ENCODE results near the gene DIPK1A. TPM values are rescaled to one million over a fixed set of nuclear protein-coding genes. Genes with fewer than 3 reads are reported as not detected.

Gene DIPK1A
- total RNA-seq, 1 experiment from 2014 or later: 3.8 TPM

GRCh38 chr1:92870591-92870990 lies 90.7 kb downstream of the DIPK1A start:
- no peaks in the 10 kb centered on the region for H3K27me3 Mint-ChIP-seq (ENCODE audit: low read depth)
- H3K18ac ChIP-seq (ENCODE audit: insufficient read length, low read depth, low read length): no peak overlapping the region
- H2BK12ac ChIP-seq (ENCODE audit: insufficient read length, low read depth, low read length): no peak overlapping the region
- H4K91ac ChIP-seq (ENCODE audit: insufficient read length, low read depth, low read length): no peak overlapping the region
- H3K56ac ChIP-seq (ENCODE audit: insufficient read length, low read depth, low read length): no peak overlapping the region
- peaks cover 8 to 9% of the 10 kb centered on the region in 2 experiments for H3K9me3 Mint-ChIP-seq
- H2BK20ac ChIP-seq (ENCODE audit: low read depth, low read length, poor library complexity, severe bottlenecking): no peak overlapping the region
- H3K4me1 ChIP-seq (ENCODE audit: insufficient read depth, low read length): no peaks in the 10 kb centered on the region
- no peak overlapping the region for H3K4me3 Mint-ChIP-seq
- H3K36me3 Mint-ChIP-seq (ENCODE audit: insufficient read depth in 1 of 3, low read depth in 3 of 3): peaks cover 3 to 6% (median 3%) of the 10 kb centered on the region in 3 experiments; a peak in 6 of 7 replicates
- H2AFZ ChIP-seq (ENCODE audit: low read length): no peak overlapping the region
- H3T11ph ChIP-seq (ENCODE audit: low read length): no peak overlapping the region
- H3K23me2 ChIP-seq (ENCODE audit: insufficient read length, low read depth, low read length, poor library complexity, severe bottlenecking): no peaks in the 10 kb centered on the region
- WGBS (ENCODE audit: extremely low coverage, insufficient read length, low lambda C conversion rate): no CpG with 5 or more reads among the region's 2 CpGs
- no peak for DNase-seq
- H2AK5ac ChIP-seq (ENCODE audit: insufficient read length, low read length): no peak overlapping the region
- no peak overlapping the region for H3K27ac ChIP-seq (ENCODE audit: insufficient read length, low read depth, low read length)
- H4K8ac ChIP-seq (replicated peaks; ENCODE audit: insufficient read length, low read depth, low read length): no peak overlapping the region
- no peaks in the 10 kb centered on the region for H3K79me2 ChIP-seq (ENCODE audit: insufficient read depth, low read length)
- H2BK5ac ChIP-seq (ENCODE audit: insufficient read length, low read length): no peak overlapping the region
- no peak overlapping the region for H3K27ac Mint-ChIP-seq
- no peak overlapping the region for H2BK120ac ChIP-seq (ENCODE audit: low read depth, low read length, poor library complexity, severe bottlenecking)
- H3K4me2 ChIP-seq (ENCODE audit: insufficient read depth, insufficient read length, low read length): no peak overlapping the region
- no peak overlapping the region for H3K14ac ChIP-seq (ENCODE audit: insufficient read depth, low read length)
- H3K4me1 Mint-ChIP-seq: no peaks in the 10 kb centered on the region
- no peak overlapping the region for H4K5ac ChIP-seq (ENCODE audit: insufficient read length, low read depth, low read length)
- no peak for TF ChIP-seq CTCF (conservative IDR thresholded peaks at IDR 0.05)
- H3K4ac ChIP-seq (ENCODE audit: low read depth, low read length): no peak overlapping the region
- no peak overlapping the region for H3K9ac ChIP-seq (ENCODE audit: extremely low read depth, insufficient read length, low read length)
- H3K9me3 ChIP-seq (ENCODE audit: control insufficient read depth, low read depth, low read length): no peaks in the 10 kb centered on the region
- no peaks in the 10 kb centered on the region for H4K20me1 ChIP-seq (ENCODE audit: control insufficient read depth, insufficient read depth, insufficient read length)
- H3K27me3 ChIP-seq (ENCODE audit: insufficient read depth, low read length): no peaks in the 10 kb centered on the region
- no peak overlapping the region for H3K23ac ChIP-seq (ENCODE audit: insufficient read length, low read depth, low read length)
- no peak overlapping the region for H2BK15ac ChIP-seq (ENCODE audit: low read depth, low read length)
- H3K79me1 ChIP-seq (ENCODE audit: insufficient read depth, low read depth, low read length, poor library complexity, severe bottlenecking): no peaks in the 10 kb centered on the region

Measured in H9 (cell line).